Activated CD8-positive, alpha-beta memory T cell treated with anti-CD3 and anti-CD28 coated beads for 48 hours (primary cell): ENCODE results near the gene ANKRD29.
A peak's percentile ranks its signal among the peaks of the same experiment; 100 is the strongest.

Experiments used
- DNase-seq, 3 experiments: peaks; one replicate each; pipeline ENCODE4 v3.0.0-alpha.2; 2020; ENCODE audit warnings: low read depth in 2 of 3, low spot score in 2 of 3

The ANKRD29 gene

GRCh38 chr18:23662309-23663263 is at the start of gene ANKRD29:
TSS of gene ANKRD29 (minus strand) at chr18:23662911. CDS start at chr18:23662730, 181 bp downstream.
- peak; percentile 1 to 27 (median 7) for DNase-seq

GRCh38 chr18:23712445-23712844 is 49.7 kb upstream of the ANKRD29 start:
- no peak for DNase-seq

GRCh38 chr18:23711426-23711825 is 48.7 kb upstream of the ANKRD29 start:
- DNase-seq = no peak

GRCh38 chr18:23710946-23711345 is 48.2 kb upstream of the ANKRD29 start:
- DNase-seq = no peak

GRCh38 chr18:23710068-23710527 is 47.4 kb upstream of the ANKRD29 start:
- DNase-seq = no peak

GRCh38 chr18:23706971-23707640 is 44.4 kb upstream of the ANKRD29 start:
- DNase-seq = no peak

GRCh38 chr18:23704806-23705205 is 42.1 kb upstream of the ANKRD29 start:
- DNase-seq = no peak

- no peak for DNase-seq
Observed at GRCh38 chr18:23703987-23704384, 41.3 kb upstream of the ANKRD29 start.

- DNase-seq = no peak
Observed at GRCh38 chr18:23703057-23703986, 40.6 kb upstream of the ANKRD29 start.

- DNase-seq = no peak
Observed at GRCh38 chr18:23702606-23703005, 39.9 kb upstream of the ANKRD29 start.

GRCh38 chr18:23701544-23702064 is 38.9 kb upstream of the ANKRD29 start:
- DNase-seq = no peak

- DNase-seq = no peak
Observed at GRCh38 chr18:23701017-23701416, 38.3 kb upstream of the ANKRD29 start.

GRCh38 chr18:23694637-23695430 is 32.1 kb upstream of the ANKRD29 start:
- no peak for DNase-seq

GRCh38 chr18:23693846-23694245 is 31.1 kb upstream of the ANKRD29 start:
- DNase-seq = no peak

- no peak for DNase-seq
Observed at GRCh38 chr18:23690505-23691068, 27.9 kb upstream of the ANKRD29 start.

- peak in 1 of 3 experiments; percentile 7 for DNase-seq
Observed at GRCh38 chr18:23689616-23690504, 27.1 kb upstream of the ANKRD29 start.

GRCh38 chr18:23689031-23689615 is 26.4 kb upstream of the ANKRD29 start, which contains the start of gene LAMA3:
TSS of gene LAMA3 (plus strand) at chr18:23689453. CDS start at chr18:23689684, 231 bp downstream.
- peak in 1 of 3 experiments; percentile 11 for DNase-seq

- no peak for DNase-seq
Observed at GRCh38 chr18:23688528-23688927, 25.8 kb upstream of the ANKRD29 start.
